ENCODE results near the gene KISS1R. TPM values are rescaled to one million over a fixed set of nuclear protein-coding genes. Genes with fewer than 3 reads are reported as not detected.

Gene KISS1R
- total and polyA plus RNA-seq, 2 donors (not counting 1 experiment from before 2014, with no cell fraction given): not detected

GRCh38 chr19:962683-963400 lies 45.7 kb downstream of the KISS1R start:
- Histone ChIP-seq H3K4me2 (ENCODE audit: extremely low read depth, insufficient read depth, low read length) (no peak overlapping the region), H3K79me2 (ENCODE audit: control insufficient read depth, insufficient read depth, low read length) (no peaks in the 10 kb centered on the region), H3K9ac (ENCODE audit: insufficient read depth, low read length) (no peak overlapping the region), H2AFZ (ENCODE audit: low read length) (no peak overlapping the region), H3K27ac (ENCODE audit: insufficient read depth, low read length) (no peak overlapping the region), H3K27me3 (ENCODE audit: control insufficient read depth, insufficient read depth, low read length) (no peaks in the 10 kb centered on the region), H4K20me1 (ENCODE audit: control insufficient read depth, extremely low read depth, insufficient read depth, low read length) (no peaks in the 10 kb centered on the region), H3K4me3 (replicated peaks in 1 of 4; ENCODE audit: control extremely low read depth in 1 of 4, insufficient read depth in 1 of 4, low read depth in 3 of 4, low read length in 4 of 4) (no peak overlapping the region), H3K4me1 (ENCODE audit: control insufficient read depth, extremely low read depth, insufficient read depth, low read length) (peaks cover 5% of the 10 kb centered on the region), H3K36me3 (ENCODE audit: control insufficient read depth, insufficient read depth, low read length) (peaks cover 20% of the 10 kb centered on the region), H3K9me3 (ENCODE audit: control insufficient read depth, insufficient read depth, low read depth, low read length) (no peaks in the 10 kb centered on the region)
- no peak for DNase-seq (ENCODE audit: low read depth in 2 of 2)
- TF ChIP-seq CTCF (conservative IDR thresholded peaks at IDR 0.05 in 1 of 2, IDR thresholded peaks at IDR 0.05 in 1 of 2; ENCODE audit: low read depth in 1 of 2, low read length in 2 of 2): no peak
- TF ChIP-seq EZH2 (IDR thresholded peaks at IDR 0.05; ENCODE audit: low read length, missing control alignments): no peak

- no peak overlapping the region for H3K4me2 ChIP-seq (ENCODE audit: extremely low read depth, insufficient read depth, low read length)
- no peak overlapping the region for H3K4me3 ChIP-seq (replicated peaks in 1 of 4; ENCODE audit: control extremely low read depth in 1 of 4, insufficient read depth in 1 of 4, low read depth in 3 of 4, low read length in 4 of 4)
- H3K79me2 ChIP-seq (ENCODE audit: control insufficient read depth, insufficient read depth, low read length): no peaks in the 10 kb centered on the region
- H3K27ac ChIP-seq (ENCODE audit: insufficient read depth, low read length): no peak overlapping the region
- no peak overlapping the region for H2AFZ ChIP-seq (ENCODE audit: low read length)
- no peak for DNase-seq (ENCODE audit: low read depth in 2 of 2)
- H3K9ac ChIP-seq (ENCODE audit: insufficient read depth, low read length): no peak overlapping the region
- H3K36me3 ChIP-seq (ENCODE audit: control insufficient read depth, insufficient read depth, low read length): peaks cover 23% of the 10 kb centered on the region
- no peaks in the 10 kb centered on the region for H3K9me3 ChIP-seq (ENCODE audit: control insufficient read depth, insufficient read depth, low read depth, low read length)
- peaks cover 5% of the 10 kb centered on the region for H3K4me1 ChIP-seq (ENCODE audit: control insufficient read depth, extremely low read depth, insufficient read depth, low read length)
- no peaks in the 10 kb centered on the region for H4K20me1 ChIP-seq (ENCODE audit: control insufficient read depth, extremely low read depth, insufficient read depth, low read length)
- TF ChIP-seq CTCF (conservative IDR thresholded peaks at IDR 0.05 in 1 of 2, IDR thresholded peaks at IDR 0.05 in 1 of 2; ENCODE audit: low read depth in 1 of 2, low read length in 2 of 2) (no peak), EZH2 (IDR thresholded peaks at IDR 0.05; ENCODE audit: low read length, missing control alignments) (no peak)
- H3K27me3 ChIP-seq (ENCODE audit: control insufficient read depth, insufficient read depth, low read length): no peaks in the 10 kb centered on the region
These were observed 46.4 kb downstream of the KISS1R start for GRCh38 chr19:963486-963951.

- no peaks in the 10 kb centered on the region for H3K79me2 ChIP-seq (ENCODE audit: control insufficient read depth, insufficient read depth, low read length)
- peaks cover 25% of the 10 kb centered on the region for H3K36me3 ChIP-seq (ENCODE audit: control insufficient read depth, insufficient read depth, low read length)
- no peak for DNase-seq (ENCODE audit: low read depth in 2 of 2)
These were observed 47.0 kb downstream of the KISS1R start for GRCh38 chr19:964116-964520.

More at GRCh38 chr19:964116-964520, 47.0 kb downstream of the KISS1R start:
- H3K9ac ChIP-seq (ENCODE audit: insufficient read depth, low read length): no peak overlapping the region
- no peaks in the 10 kb centered on the region for H3K9me3 ChIP-seq (ENCODE audit: control insufficient read depth, insufficient read depth, low read depth, low read length)
- H3K4me1 ChIP-seq (ENCODE audit: control insufficient read depth, extremely low read depth, insufficient read depth, low read length): peaks cover 5% of the 10 kb centered on the region
- no peaks in the 10 kb centered on the region for H3K27me3 ChIP-seq (ENCODE audit: control insufficient read depth, insufficient read depth, low read length)
- H3K4me3 ChIP-seq (replicated peaks in 1 of 4; ENCODE audit: control extremely low read depth in 1 of 4, insufficient read depth in 1 of 4, low read depth in 3 of 4, low read length in 4 of 4): no peak overlapping the region
- H2AFZ ChIP-seq (ENCODE audit: low read length): no peak overlapping the region
- no peak overlapping the region for H3K27ac ChIP-seq (ENCODE audit: insufficient read depth, low read length)
- no peaks in the 10 kb centered on the region for H4K20me1 ChIP-seq (ENCODE audit: control insufficient read depth, extremely low read depth, insufficient read depth, low read length)
- TF ChIP-seq EZH2 (IDR thresholded peaks at IDR 0.05; ENCODE audit: low read length, missing control alignments) (no peak), CTCF (conservative IDR thresholded peaks at IDR 0.05 in 1 of 2, IDR thresholded peaks at IDR 0.05 in 1 of 2; ENCODE audit: low read depth in 1 of 2, low read length in 2 of 2) (no peak)
- no peak overlapping the region for H3K4me2 ChIP-seq (ENCODE audit: extremely low read depth, insufficient read depth, low read length)

Measured in fibroblast of lung (primary cell).